GM18873 (cell line): ENCODE data around the gene OLA1.

Experiments used
- ATAC-seq: cut with Tn5 transposase; IDR thresholded peaks from one replicate; pipeline ENCODE4 v1.9.1; 2021; ENCODE audit warnings: mild to moderate bottlenecking, moderate library complexity, moderate number of reproducible peaks; ENCODE audit not compliant: unreplicated experiment, low FRiP score

The OLA1 gene

DNA sequence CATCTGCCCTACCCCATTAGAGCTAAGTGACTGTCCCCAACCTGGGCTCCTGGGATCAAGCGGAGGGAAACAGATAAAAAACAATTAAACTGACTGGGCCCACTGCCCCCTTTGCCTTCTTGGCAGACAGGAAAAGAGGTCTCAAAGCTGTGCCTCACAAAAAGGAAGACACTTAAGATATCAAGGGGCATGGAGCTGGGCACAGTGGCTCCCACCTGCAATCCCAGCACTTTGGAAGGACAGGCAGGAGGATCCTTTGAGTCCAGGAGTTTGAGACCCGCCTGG lies 208.0 kb downstream of the OLA1 start:
- ATAC-seq: no peak

DNA sequence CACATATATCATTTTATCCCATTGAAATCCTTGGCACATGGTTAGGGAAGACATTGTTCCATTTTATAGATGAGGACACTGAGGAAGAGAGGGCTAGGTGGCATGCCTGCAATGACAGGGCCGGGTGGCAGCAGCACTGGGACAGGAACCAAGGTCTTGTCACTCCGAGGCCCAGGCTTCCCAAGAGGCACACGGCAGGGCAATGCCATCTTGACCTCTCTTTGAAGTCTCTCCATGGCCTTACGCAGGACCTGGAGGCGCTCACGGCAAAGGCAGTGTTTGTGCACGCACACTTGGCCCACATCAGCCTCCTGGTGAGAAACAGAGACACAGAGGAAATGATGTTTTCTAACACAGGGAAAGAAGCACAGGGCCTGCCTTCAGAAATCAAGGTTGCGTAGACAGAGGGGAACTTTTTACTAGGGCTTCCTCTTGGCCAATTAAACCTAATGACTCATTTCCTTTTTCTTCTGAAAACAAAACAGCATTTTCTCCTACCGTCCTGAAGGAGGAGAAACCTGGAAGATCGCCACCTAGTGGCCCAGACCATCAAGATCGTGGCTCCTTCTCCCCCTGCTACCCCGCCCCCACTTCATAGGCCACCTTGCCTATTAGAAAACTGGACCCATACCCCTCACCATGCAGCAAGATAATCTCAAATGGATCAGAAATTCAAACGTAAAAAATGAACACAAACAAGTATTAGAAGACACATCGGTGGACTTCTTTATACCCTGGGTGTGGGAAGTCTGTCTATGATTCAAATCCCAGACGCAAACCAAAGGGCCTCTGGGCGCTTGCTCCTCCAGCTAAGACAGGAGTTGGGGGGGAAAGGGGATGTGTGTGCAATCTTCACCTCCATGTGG lies 208.5 kb downstream of the OLA1 start:
- ATAC-seq: peak; percentile 92

DNA sequence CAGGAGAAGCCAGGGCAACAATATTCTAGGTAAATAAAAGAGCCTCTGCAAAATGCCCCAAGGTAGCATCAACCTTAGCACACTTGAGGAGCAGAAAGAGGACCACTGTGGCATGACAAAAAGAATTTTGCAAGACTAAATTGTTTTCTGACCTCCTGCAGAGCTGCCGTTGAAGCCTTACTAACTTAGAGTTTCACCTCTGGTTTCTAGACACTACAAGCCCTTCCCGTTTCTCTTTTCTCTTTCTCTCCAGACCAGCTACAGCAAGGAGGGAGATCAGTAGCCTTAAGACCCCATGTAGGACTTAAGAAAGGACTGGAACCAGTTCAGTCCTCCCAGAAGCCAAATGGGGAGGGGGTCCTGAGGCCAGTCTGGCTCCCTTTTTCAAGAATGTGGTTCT lies 209.9 kb downstream of the OLA1 start:
- no peak for ATAC-seq

DNA sequence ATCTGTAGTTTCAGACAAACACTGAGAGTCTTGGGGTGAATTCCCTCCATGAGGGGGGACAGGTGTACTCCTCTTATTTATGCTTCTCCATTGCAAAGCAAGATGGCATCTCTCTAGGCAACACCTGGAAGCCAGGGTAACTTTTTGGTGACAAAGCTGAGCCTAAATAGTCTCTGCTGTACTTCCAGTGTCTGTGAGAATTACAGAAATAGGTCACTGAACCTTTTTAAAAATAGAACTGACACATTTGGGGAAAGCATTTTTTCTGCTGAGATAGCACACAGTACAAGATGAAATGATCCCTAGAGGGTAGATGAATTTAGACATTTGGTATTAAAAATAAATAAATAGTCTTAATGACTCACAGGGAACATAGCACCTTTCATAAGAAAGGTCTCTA lies 211.5 kb downstream of the OLA1 start:
- ATAC-seq: no peak

DNA sequence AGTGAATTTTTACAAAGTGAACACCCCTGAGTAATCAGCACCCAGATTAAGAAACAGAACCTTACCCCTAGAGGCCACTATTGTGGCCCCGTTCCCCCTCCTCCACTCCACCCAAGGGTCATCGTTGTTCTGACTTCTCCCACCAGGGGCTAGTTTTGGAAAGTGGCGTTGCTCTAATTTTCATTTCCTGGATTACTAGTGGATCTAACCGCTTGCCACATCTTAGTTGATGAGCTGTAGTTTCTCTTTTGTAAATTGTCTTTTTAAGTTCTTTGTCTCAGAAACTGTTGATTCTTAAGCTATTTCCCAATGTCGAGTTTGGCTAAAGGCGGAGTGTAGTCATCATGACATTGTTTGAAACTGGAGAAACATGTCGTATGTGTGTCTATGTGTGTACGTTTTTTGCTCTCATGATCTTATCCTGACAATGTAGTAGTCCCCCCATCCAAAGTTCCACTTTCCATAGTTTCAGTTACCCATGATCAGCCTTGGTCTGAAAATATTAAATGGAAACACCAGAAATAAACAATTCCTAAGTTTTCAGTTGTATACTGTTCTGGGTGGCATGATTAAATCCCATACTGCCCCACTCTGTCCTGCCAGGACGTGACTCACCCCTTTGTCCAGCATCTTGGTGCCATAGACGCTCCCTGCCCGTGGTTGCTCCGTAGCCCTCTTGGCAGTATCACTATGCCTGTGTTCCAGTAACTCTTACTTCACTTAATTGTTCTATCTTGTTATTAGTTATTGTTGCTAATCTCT lies 212.2 kb downstream of the OLA1 start:
- ATAC-seq: no peak

DNA sequence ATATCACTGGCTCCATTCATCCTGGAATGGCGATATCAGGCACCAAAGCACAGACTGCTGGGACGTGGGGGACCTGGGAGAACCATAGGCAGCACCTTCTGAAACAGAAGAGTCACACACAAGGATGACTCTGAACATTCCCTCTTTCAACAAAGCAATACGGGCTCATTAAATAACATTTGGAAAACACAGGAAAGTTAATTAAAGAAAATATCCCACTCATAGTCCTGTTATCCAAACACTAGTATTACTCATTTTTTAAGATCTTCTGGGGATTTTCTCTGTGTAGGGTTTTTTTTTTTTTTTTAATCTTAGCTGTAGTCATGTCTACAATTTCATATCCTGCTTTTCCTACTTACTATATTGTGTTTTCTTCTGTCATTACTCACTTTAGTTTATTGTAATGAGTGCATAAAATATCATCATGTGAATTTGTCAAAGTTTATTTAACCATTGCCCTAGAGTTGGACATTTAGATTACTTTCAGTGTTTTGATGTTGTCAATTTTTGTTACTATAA lies 213.2 kb downstream of the OLA1 start:
- no peak for ATAC-seq

DNA sequence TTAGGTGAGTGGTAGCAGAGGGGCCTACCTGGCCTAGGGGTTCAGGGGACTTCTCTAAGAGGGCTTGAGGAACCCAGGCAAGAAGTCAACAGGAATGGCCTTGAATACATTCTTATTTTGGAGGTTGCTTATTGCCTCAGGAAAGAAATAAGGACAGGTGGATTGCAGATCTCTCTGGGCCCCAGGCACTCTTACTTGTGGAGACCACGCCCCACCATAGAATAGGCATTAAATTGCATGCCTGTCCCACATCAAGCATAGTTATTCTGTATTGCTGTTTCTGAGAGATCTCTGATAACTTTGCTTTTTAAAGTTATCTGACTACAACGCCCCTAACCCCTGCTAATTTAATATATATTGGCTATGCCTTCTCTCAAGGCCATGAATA lies 215.2 kb downstream of the OLA1 start:
- no peak for ATAC-seq

DNA sequence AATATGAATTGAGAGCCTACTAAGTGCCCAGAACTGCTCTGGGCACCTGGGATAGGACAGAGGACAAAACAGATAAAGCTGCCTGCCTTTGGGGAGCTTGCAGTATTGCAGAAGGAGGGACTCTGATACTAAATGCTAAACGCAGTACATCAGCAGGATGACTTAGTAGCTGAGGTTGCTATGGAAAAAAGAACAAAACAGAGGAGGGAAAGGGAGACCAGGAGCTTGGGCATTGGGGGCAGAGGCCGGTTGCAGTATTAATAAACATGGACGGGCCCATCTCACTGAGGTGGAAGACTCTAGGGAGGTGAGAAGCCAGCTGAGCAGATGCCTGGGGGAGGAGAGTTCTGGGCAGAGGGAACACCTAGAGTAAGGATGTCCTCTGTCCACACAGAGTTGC lies 217.1 kb downstream of the OLA1 start:
- ATAC-seq: no peak

DNA sequence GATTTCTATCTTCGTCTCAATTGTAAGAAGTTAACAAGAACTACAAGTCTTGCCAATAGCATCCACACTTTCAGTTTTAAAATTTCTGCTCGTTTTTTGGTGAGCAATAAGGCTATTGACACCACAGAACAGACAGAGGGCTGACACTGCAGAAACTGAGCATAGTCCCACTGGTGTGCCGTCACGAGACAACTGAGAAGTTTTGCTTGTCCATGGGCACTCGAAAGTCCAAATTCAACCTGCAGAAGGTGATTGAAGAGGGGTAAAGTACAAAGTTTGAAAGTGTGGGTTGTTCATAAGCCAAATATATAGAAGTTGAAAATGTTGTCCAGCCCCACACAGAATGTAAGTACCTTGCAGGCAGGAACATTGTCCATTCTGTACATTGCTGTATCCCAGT lies 219.4 kb downstream of the OLA1 start:
- no peak for ATAC-seq

DNA sequence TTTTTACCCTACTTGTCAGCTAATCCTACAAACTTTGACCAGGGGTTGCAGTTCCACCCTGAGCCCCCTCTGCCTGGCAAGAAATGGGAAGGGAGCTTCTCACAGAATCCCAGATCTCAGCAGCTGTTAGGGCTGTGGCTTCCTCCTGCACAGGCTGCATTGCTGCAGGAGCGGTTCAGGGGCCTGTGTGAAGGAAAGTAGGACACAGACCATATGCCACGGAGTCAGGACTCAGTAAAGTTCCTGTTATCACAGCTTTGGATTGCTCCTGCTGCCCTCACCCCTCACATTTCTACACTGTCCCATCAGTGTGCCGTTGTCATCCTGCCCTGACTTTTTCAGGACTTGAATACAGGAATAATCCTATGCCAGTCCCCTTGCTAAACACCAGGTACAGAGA lies 220.4 kb downstream of the OLA1 start:
- no peak for ATAC-seq

DNA sequence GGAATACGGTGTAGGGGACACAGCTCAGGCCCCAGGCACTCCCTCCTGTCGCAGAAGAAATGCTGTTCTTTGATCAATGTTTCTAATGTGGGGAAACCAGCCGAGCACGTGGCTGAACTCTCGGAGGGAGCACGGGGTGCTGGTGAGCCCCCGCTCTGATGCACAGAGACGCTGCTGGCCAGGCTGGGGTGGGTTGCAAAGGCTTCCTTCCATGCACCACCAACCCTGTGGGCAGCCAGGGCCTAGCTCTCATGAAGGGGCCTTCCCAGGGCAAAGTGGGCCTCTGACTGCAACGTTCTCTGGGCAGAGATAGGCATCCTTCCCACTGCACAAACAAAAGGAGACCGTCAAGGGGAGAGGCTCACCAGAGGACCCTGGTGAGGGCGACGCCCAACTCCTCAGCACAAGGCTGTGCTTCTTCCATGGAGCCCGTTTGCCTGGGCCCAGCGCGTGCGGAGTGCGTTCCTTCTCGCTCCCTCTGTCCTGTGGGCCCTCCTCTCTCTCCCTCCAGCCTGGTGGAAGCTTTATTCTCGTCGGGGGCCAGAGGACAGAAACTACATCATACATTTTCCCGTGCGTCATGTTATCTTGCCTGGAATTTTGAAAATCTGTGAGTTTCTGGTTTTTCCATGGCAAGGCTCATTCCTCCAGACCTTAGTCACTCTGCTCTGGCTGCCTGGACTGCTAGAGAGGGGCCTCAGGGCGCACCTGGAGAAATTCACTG lies 222.0 kb downstream of the OLA1 start:
- no peak for ATAC-seq

DNA sequence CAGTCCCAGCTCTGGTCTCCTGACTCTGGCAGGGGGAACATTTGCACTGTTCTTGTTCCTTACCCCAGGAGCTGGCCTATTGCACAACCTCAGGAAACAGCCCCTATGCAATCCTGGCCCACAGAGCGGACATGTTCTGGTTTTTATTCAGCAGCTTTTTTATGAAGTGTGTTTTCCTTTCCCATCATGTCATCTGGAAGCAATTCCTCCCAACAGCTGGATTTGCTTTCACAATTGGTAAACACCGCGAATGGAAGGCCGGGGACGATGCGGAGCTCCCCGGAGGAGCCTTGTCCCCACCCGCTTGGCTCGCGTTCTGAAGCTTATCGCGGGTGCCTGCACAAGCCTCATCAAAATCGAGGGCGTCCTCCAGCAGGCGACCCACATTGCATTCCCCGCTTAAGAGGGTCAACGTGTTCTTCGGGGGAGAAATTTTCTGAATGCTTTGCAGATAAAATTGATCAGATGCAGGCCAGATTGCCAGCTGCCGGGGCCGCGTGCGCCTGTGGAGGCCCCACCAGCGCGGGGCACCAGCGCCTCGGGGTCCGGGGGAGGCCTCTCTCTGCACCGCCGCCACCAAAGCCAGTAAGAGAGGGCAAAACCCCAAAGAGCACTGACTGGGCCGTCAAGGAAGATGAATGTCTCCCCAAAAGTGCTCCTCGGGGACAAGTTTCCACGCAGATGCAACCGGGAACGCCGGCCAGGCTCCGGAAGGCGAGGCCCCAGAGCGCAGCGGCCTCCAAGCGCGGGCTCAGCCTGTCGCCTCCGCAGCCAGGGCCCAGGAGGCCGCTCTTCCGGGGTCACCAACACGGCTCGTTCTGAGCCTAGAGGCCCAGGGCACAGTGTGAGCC lies 222.8 kb downstream of the OLA1 start:
- no peak for ATAC-seq

DNA sequence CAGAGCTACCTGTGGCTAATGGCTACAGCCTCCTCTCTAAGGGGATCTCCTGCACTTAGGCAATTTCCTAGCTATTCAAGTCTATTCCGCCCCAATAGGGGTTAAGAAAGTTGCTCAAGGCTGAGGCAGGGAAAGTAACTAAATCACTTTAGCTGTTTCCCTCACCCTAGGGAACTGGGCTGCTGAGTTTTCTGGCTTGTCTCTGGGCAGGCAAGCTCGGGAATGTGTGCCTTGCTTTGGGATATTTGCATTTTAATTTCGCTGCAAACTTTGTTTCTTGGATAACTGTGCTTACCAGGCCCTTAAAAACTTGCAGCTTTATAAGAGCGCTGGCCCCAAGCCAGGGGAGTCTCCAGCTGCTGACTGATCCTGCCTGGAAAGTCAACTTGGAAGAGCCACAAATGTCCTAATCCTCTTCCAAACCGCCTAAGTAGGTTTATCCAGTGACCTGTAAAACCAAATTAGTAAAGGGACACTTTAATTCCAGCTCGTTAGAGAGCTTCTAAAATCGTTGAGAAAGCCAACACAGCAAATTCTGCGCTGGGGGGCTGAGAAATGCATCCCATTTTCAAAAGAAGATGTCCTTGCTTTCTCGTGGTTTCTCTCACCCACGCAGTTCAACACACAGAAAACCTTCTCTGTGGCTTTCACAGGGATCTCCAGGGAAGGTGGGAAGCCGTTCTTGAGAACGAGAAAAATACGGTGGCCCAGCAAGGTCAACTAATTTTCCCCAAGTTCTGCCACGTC lies 223.6 kb downstream of the OLA1 start:
- ATAC-seq: no peak

DNA sequence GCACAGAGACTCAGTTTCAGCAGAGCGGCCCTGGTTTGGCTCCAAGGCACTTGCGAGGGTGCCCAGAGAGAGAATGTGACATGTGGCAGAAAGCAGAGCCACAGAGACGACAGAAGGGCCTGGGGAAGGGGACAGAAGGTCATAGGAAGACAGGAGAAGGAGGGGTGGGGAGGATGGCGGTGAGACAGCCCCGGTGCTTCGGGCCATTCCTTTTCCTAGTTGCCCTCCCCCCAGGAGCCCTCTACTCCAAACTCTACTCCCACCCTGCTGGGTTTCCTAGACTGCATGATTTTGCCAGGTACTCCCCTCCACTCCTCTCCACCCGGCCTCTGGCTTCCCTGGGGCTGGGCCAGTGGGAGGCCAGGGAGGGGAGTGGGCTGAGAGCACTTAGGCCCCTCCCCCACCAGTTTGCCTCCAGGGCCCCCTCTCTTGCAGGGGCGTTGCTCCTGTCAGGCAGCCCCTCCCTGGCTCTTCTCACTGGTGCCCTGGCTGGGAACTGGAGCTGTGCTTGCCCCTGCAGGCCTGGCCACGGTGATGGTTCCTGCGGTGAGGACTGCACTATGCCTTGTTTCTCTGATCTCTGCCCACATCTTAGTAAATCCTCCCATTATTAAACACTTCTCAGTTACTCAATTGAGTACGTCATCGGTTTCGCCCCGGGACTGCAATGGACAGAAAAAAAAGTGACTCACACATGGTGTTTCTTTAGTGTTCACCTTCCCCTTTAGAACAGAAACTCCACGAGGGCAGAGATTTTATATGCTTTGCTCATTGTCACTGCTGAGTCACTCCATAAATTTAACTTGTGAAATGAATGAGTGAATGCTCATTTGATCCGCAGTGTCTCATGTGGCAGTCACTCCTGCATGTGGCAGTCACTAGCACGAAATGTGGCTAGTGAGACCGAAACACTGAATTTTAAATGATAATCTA lies 224.5 kb downstream of the OLA1 start:
- no peak for ATAC-seq
